Measurements from ENCODE around the gene COX5A.

The COX5A gene

DNA sequence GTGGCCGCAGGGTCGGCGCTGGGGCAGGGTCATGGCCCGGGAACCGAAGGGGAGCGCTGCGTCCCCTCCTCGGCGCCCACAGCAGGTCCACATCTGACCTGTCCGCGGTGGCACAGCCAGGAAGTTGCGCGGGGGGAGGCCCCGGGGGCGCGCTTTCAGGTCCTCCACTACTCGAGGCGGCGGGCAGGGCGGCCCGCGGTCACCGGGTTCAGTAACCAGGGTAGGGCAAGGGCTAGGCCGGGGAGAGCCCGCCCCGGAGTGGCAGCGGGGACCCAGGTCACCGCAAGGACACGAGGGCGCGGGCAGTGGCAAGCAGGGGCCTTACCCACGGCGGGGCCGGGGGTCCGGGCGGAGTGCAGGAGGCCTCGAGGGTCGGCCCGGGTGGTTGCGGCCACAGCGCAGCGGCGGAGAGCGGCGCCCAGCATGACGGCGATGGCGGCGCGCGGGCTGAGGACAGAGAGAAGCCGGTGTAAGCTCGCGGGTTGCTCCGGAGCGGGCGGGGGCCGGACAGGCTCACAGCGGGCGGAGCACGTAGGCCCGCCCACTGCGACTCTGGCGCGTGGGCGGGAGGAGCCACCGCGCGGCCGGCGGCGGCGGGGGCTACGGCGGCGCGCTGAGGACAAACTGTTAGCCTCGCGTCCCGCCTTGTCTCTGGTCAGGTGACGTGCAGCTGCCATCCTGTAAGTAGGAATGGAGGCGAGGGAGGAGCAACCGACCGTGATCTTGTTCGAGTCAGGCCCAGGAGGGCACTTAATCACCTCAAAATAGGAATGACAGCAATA, at the start of gene COX5A:
Gene COX5A (minus strand): TSS at position 484 of the 782 bp plus-strand sequence. CDS start 59 bp downstream, at position 425.
- DNase-seq, result peak; percentile 97

DNA sequence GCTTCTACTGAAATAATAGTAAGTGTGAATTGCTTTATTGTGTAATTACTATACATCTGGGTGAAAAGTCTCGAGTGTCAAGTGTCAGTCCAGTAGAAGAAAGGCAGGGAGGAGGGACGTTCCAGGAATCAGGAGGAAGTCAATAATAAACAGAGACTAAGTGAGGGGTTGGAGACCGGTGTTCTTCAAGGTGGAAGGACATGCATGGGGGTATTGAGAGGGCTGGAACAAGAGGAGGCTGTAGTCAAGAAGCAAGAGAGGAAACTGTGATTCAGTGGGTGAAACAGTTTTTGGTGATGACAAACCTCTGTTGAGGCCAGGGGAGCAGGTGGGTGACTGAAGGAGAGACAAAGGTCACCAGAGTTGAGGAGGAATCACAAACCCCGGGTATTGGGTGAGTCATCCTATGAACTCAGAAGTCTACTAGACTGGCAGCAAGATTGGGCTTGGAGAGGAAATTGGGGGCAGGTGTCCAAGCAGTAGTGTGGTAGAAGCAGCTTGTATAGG, 45.9 kb upstream of the COX5A start:
- no peak for DNase-seq

DNA sequence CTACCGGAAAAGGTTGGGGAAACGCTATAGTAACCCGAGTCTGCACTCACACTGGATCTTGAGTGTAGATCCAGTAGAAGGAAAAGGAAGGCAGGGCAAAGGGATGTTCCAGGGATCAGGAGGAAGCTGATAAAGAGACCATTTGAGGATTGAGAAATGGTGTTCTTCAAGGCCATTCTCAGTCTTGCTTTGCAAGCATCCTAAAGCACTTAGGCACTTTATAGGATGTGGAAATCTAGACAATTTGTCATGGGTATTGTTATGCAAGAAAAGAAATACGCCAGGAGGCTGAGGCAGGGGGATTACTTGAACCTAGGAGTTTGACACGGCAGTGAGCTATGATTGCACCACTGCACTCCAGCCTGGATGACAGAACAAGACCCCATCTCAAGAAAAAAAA, 44.3 kb upstream of the COX5A start:
- DNase-seq, result no peak

DNA sequence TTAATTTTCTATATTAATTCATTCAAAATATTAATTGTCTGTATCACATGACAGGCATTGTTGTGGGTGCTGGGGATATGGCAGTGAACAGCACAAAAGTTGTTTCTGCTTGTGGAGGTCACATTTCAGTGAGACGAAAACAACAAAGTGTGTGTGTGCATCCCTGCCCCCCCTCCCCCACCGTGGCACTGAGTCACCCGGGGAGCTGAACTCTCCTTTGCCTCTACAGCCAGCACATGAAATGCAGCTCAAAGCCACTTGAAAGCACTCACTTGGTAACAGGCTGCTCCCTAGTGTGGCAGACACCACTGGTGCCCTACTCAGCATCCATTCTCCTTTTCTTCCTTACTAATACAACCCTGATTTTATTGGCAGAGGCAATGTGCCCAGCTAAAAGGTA, 40.6 kb upstream of the COX5A start:
- no peak for DNase-seq

DNA sequence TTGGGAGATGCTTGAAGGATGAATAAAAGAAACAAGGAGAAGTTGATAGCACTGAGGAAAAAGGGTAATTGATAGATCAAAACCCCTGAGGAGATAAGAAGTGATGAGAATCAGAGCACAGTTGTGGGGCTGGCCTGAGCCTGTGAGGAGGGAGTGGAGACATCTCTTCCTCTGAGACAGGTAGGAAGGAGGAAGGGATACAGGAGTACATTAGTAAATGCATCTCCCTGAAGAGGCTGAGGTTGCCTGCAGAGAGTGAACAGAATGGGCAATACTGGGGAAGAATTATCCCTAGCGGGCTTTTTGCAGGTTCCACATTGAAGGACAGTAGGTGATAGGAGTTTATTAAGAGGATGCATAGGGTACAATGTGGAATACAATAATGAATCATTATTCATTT, 40.2 kb upstream of the COX5A start:
- DNase-seq, result no peak

DNA sequence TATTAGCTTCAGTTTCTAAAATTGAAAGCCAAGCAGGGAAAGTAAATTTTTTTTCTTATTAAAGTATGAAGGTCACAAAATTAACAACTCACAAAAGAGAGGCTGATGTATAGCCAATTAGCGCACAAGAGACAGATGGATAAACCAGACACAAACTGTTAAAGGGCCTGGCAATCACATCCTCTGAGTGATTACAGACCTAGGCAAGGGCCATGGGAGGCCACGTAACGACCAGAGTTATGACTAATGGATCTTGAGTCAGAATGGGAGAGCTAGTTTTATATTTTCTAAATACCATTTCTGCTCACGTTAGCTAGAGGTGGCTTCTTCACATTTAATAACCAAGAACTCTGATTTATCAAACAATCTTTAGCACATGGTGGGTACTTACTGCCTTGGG, 39.7 kb upstream of the COX5A start:
- DNase-seq, result no peak

DNA sequence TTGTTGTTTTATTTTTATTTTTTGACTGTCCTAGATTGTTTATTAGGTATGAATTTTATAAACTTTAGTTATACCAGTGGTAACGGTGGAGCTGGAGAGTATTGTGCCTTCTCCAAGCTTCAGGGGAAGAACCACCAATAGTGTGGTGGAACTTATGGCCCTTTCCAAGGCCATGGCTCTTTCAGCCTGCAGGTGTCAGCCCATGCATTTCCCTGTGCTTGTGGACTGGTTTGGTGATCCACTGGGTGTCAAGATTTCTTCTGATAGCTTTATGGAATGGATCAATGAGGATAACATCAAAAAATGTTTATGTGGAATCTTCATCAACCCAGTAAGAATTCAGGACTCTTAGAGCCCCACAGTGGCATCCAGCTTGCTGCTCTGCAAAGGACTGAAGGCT, 38.3 kb upstream of the COX5A start:
- DNase-seq, result no peak

DNA sequence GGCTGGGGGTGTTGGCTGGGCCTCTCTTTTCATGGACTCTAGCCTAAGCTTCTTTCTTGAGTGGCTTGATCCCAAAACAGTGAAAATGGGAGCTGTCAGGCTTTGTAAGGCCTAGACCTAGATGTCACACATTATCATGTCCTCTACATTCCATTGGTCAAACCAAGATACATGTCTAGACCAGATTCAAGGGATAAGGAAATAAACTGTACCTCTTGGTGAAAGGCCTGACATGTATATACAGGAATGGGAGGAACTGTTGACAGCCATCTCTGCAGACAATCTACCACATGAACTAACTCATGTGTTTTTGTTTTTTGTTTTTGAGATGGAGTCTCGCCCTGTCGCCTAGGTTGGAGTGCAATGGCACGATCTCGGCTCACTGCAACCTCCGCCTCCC, 29.8 kb upstream of the COX5A start:
- no peak for DNase-seq

DNA sequence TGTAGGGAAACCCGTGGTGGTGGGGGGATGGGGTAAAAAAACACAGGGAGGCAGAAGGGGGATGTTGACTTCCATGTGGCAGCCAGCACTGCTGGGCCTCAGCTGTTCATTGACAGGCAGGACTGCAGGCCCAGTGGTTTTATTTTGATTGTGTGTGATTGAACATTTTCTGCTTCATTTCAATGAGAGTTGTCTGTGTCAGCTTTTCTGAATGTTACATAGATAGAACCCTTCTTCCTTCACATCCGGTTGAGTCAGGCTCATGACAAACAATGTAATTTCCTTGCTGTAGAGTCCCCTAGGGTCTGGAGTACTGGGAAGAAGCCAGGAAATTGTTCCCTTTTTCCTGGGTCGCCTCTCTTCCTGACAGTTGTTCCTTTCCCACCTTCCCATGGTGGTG, 26.9 kb upstream of the COX5A start:
- no peak for DNase-seq

DNA sequence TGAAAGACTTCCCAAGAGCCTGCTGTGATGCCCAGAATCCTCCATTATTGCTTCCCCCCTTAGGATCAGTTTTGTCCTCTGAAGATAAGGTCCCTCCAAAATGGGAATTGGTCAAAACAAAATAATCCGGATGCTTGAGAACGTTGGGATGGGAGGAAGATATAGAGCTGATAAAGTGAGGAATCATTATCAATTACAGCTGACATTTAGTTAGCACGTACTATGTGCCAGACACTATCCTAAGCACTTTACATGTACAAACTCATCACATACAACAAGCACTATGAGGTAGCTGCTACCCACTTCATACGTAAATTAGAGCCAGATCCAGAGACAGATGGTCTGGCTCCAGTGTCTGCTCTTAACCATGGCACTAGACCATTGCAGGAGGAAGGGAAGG, 25.3 kb upstream of the COX5A start:
- DNase-seq, result no peak

DNA sequence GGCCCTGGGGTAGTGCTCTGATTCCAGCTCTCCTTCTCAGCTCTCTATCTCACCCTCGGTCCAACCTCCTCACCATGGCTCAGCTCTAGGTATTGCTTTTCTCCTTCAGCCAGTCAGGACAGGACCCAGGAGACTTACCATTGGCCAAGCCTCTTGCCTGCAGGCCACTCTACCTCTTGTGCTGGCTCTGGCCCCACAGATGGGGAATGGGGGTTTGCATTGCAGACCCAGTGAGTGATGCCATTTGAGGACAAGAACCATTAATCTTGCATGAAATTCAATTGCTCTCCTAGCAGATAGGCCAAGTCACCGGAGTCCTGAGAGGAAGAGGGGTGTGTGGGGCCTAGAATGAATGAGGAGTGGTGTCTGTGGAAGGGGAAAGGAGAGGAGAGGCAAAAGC, 24.8 kb upstream of the COX5A start:
- DNase-seq, result no peak

DNA sequence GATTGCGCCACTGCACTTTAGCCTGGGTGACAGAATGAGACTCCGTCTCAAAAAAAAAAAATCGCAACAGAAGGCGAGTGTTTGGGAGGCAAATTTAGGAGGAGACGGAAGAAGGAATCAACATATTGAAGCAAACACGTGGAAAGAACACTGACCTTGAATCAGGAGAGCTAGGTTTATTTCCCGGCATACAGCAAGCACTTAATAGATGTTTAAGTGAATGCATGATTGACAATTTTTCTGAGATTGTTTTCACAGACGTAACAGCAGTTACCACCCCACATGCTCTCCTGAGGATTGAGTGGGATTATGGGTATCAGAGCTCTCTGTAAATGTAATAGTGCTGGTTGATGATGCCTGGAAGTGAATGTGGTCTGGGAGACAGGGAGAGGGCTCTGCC, 24.3 kb upstream of the COX5A start:
- no peak for DNase-seq

DNA sequence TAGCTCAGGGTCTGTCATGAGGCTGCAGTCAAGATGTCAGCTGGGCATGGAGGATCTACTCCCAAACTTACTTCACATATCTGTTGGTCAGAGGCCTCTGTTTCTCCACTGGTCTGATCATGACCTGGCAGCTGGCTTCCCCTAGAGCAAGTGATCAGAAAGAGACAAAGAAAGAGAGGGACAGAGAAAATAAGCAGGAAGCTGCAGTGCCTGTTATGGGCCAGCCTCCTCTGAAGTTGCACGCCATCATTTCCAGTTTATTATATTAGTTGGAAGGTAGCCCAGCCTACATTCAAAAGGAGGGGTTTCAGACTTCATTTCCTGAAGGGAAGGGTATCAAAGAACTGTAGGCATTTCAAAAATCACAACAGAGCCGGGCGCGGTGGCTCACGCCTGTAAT, 23.7 kb upstream of the COX5A start:
- DNase-seq, result no peak

DNA sequence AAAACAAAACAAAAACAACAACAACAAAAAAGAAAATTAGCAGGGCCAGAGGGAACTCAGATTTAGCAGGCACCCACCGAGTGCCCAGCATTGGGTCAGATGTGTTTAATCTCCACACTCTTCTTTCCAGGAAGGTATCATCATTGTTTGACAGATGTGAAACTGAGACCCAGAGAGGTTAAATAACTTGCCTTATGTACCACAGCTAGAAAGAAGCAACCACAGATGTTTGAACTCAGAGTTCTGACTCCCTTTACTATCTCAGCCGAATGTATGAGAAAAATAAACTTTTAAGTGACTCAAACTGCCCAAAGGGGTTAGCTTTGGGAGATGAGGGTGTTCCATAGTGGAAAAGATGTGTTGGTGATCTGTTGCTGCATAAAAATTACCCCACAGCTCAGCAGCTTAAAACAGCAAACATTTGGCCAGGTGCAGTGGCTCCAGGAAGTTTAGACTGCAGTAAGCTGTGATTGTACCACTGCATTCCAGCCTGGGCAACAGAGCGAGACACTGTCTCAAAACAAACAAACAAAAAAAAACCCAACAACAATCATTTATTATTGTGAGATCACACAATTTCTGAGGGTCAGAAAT, 23.2 kb upstream of the COX5A start:
- DNase-seq, result no peak

DNA sequence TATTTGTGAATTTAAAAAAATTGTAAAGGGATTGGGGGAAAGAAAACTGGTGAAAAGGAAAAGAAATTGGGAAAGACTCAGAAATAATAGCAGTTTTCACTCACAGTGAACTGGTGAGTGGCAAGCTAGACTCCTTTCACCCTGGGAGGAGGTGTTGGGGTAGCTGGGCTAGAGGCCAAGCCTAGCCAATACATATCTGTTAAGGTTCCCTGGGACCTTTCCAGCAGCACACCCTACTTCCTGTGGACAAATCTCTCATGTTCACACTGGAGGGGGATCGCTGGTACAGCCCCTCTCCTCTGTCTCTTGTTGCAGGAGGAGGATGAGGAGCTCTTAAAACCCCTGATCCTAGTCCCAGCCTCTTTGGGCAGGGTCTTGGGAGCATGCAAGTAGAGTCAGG, 22.4 kb upstream of the COX5A start:
- DNase-seq, result no peak

DNA sequence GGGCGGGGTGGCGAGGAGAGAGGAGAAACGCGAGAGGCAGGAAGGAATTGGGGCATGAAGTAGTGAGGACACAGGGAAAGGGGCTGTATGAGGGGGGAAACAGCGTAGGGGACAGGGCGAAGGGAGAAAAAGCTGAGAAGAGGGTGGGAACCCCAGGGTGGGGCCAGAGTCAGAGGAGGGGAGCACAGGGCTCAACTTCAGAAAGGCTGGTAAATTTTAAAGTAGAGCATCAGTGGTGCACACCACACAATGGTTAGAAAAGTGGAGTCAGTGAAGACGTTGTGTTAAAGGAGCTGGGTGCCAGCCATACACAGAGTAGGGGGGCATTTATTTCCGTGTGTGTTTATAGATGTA, 21.7 kb upstream of the COX5A start:
- DNase-seq, result no peak

DNA sequence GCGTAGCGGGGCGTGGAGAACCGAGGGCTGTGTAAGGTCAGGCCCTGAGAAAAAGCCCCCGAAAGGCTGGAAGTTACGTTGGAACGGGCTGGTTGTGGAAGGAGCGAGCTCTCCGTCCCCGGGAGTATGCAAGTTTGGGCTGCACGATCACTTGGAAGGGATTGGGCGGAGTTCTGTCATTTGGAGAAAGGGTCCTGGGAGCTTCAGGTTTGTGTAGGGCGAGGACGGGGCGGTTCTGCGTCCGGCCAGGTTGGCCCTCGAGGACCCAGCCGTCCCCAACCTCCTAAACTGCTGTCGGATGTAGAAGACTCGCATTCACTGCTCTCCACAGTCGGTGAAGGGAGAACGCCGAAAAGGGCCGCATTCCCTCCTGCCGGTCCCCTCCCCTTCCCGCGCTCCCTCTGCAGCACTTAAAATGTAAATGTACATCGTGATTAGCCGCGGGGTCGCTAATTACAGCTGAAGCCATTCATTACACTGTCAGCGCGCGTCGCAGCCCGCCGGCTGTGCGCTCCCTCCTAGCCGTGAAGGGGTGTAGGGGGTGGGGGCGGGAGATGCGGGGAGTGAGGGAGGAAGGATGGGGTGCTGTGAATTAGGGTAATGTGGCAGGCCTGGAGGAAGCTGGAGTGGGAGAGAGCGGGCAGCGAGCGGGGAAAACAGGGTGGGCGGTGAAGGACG, 21.2 kb upstream of the COX5A start:
- DNase-seq, result no peak

DNA sequence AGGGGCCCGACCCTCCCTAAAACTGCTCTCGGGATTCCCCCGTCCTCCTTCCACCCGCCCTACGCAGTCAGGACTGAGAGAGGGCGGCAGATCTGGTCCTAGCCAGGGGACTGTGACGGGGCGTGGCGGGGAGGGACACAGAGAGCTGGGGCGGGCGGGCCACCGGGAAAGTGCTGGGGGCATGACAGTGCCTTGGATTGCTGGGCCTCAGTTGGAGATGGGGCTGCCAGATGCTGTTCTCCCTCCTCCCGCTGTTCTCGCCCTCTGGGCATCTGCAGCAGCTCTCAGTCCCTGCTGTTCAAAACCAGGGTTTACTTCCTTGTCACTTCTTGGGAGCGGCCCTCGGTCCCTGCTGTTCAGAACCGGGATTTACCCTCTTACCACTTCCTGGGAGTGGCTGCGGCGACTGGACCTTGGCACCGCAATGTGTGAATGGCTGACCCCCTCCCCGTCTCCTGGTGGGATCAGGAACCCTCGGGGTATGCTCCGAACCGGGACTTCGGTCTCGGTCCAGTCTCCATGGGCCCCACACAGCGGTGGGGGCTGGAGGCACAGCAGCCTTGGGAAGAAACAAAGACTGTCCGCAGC, 20.5 kb upstream of the COX5A start:
- peak; percentile 30 for DNase-seq

DNA sequence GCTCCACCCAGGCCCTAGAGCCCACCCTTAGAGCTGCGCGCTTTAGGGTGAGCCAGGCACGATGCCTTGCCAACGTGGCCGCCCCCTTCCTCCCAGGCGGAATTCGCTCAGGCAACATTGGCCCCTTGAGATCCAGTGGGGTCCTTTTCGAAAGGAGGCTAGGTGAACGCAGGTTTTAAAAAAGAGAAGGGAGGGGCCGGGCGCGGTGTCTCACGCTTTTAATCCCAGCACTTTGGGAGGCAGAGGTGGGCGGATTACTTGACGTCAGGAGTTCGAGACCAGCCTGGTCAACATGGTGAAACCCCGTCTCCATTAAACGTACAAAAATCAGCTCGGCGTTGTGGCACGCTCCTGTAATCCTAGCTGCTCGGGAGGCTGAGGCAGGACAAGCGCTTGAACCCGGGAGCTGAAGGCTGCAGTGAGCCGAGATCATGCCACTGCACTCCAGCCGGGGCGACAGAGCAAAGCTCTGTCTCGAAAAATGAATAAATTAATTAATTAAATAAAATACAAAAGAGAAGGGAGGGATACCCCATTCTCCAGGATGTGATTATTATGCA, 19.7 kb upstream of the COX5A start:
- DNase-seq, result no peak

DNA sequence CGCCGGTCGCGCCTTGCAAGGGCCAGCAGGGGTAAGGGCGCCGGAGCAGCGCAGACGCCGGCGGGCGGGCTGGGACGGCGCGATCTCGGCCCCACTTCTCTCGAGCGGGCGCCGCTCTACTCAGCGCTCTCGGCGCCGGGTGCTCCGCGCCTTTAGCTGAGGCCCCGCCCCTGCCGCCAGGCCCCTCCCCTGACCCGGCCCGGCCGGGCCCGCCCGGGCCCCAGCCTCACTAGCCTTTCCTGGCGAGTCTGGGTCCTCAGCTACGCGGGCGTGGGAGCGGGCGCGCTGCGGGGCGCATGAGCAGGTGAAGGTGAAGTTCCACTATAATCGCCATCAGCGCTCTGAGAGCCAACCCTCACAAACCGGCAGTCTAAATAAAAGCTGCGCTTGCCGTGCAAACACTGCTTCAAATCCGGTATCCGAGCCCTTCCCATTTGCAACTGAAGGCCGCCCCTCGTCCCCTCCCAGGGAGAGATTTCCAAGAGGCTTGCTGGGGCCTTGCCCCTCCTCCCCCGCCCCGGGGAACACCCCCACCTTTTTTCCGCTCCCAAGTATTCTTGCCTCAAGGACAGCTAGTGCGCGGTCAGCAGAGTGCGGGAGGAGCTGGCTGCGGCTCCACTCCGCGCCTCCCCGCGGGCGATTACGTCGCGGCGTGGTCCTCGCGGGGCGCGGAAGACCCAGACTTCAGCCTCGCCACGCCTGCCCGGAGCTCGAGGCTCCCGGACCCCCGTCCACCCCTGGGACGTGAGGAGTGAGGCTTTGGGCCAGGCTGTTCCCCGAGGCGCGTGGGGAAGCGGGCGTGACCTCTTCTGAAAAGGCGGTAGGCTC, 19.0 kb upstream of the COX5A start, which contains the start of gene RPP25:
Gene RPP25 (minus strand): TSS at position 125 of the 828 bp plus-strand sequence. CDS start 189 bp downstream, outside the sequence.
- DNase-seq, result peak; percentile 71

DNA sequence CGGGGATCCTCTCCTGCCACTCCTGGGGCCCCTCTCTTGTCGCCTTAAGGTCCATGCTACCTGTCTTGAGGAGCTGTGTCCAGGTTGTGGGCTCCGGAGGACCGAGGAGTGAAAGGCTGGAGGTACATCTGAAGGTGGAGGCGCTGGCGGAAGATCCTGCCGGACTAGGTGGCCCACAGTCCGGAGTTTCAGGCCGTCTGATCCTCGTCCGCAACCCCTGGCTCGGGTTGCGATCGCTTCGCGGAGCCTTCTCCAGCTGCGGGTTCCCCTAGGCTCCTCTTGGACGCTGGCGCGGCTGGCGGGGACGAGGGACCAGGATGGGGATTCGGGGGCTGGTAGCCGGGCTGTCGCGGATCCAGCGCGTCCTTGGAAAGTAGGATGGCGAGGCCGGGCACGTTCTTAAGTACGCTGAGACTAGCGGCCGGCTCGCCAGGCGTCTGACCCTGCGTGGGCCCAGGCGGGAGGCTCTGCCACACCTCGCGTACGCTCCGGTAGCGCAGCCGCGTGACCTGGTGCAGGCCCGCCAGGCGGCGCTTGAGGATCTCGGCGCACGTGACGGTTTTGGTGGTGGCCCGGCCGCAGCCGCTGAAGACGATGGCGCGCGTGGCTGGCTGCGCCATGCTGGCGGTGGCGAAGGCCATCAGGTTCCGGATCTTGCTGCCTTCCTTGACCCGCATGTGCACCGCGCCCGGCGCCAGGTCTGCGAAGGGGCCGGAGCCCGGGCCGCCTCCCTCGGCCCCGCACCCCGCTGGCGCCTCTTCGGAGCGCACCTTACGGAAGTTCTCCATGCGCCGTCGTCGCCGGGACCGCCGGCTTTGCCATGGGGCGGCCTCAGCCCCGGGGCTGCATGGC, 18.1 kb upstream of the COX5A start:
- peak; percentile 75 for DNase-seq

All from left hindlimb (tissue), 1 donor.